HL-60/S4 (cell line): ENCODE measurements around the gene FKTN.

ENCODE experiments used
- in situ Hi-C: fragments of 300-500 bp; cut with MboI; formaldehyde crosslinking; loops from 2 replicates; pipeline ENCODE4 v1.14.3; 2022; ENCODE audit warnings: low sequenced_read_pairs

Gene FKTN

GRCh38 chr9:105632807-105633206 lies 74.9 kb downstream of the FKTN start:
- in situ Hi-C loops: no loop called here

GRCh38 chr9:105633411-105633810 lies 75.5 kb downstream of the FKTN start:
- in situ Hi-C loops: no loop called here

GRCh38 chr9:105636331-105636730 lies 78.4 kb downstream of the FKTN start:
- in situ Hi-C loops: no loop called here

GRCh38 chr9:105637787-105638395 lies 80.0 kb downstream of the FKTN start:
- in situ Hi-C loops: no loop called here

- in situ Hi-C loops: no loop called here
These were observed 82.0 kb downstream of the FKTN start for GRCh38 chr9:105639936-105640335.

- in situ Hi-C loops: no loop called here
These were observed 85.9 kb downstream of the FKTN start for GRCh38 chr9:105643795-105644194.

GRCh38 chr9:105646879-105647594 lies 89.1 kb downstream of the FKTN start:
- in situ Hi-C loops: no loop called here

GRCh38 chr9:105647595-105648349 lies 89.8 kb downstream of the FKTN start:
- in situ Hi-C loops: no loop called here

- in situ Hi-C loops: no loop called here
These were observed 93.9 kb downstream of the FKTN start for GRCh38 chr9:105651806-105652205.

GRCh38 chr9:105656131-105656921 lies 98.4 kb downstream of the FKTN start:
- in situ Hi-C loops: no loop called here

- in situ Hi-C loops: no loop called here
These were observed 100.4 kb downstream of the FKTN start for GRCh38 chr9:105658351-105658750.

GRCh38 chr9:105661011-105661410 lies 103.1 kb downstream of the FKTN start:
- in situ Hi-C loops: no loop called here

GRCh38 chr9:105662184-105663104 lies 104.5 kb downstream of the FKTN start, which contains the start of gene TAL2:
TSS of gene TAL2 (plus strand) at chr9:105662457. CDS start at chr9:105662497, 40 bp downstream.
- in situ Hi-C loops: no loop called here

GRCh38 chr9:105663914-105664313 lies 106.0 kb downstream of the FKTN start:
- in situ Hi-C loops: no loop called here

GRCh38 chr9:105667867-105668266 lies 109.9 kb downstream of the FKTN start:
- in situ Hi-C loops: no loop called here

- in situ Hi-C loops: no loop called here
These were observed 112.4 kb downstream of the FKTN start for GRCh38 chr9:105670315-105670714.

GRCh38 chr9:105670775-105671174 lies 112.8 kb downstream of the FKTN start:
- in situ Hi-C loops: no loop called here

GRCh38 chr9:105672711-105673234 lies 114.8 kb downstream of the FKTN start:
- in situ Hi-C loops: no loop called here

GRCh38 chr9:105673850-105674387 lies 116.0 kb downstream of the FKTN start:
- in situ Hi-C loops: no loop called here
